ENCODE measurements around the gene RAPGEF5.

The RAPGEF5 gene

GRCh38 chr7:22120391-22121053 is 236.4 kb downstream of the RAPGEF5 start:
- Histone ChIP-seq H3K9me3 (ENCODE audit: control insufficient read depth, low read length) (no peaks in the 10 kb centered on the region), H3K4me2 (ENCODE audit: low read length) (no peak overlapping the region), H3K27me3 (ENCODE audit: control insufficient read depth, insufficient read depth, low read length) (no peaks in the 10 kb centered on the region), H3K36me3 (ENCODE audit: control insufficient read depth, insufficient read depth, low read length) (no peaks in the 10 kb centered on the region), H3K4me3 (ENCODE audit: low read depth, low read length) (no peak overlapping the region), H3K27ac (peak overlapping the region; percentile 73), H2AFZ (no peak overlapping the region), H3K79me2 (no peaks in the 10 kb centered on the region), H3K4me1 (peaks cover 75% of the 10 kb centered on the region), H3K9ac (no peak overlapping the region)
- no peak for TF ChIP-seq CTCF (IDR thresholded peaks at IDR 0.05)

GRCh38 chr7:22117222-22117621 is 239.7 kb downstream of the RAPGEF5 start:
- H3K79me2 ChIP-seq: no peaks in the 10 kb centered on the region
- no peaks in the 10 kb centered on the region for H3K9me3 ChIP-seq (ENCODE audit: control insufficient read depth, low read length)
- no peak overlapping the region for H3K9ac ChIP-seq
- no peak overlapping the region for H3K4me3 ChIP-seq (ENCODE audit: low read depth, low read length)
- H3K27ac ChIP-seq: peak overlapping the region; percentile 71
- TF ChIP-seq CTCF (IDR thresholded peaks at IDR 0.05): no peak
- no peak overlapping the region for H2AFZ ChIP-seq
- H3K27me3 ChIP-seq (ENCODE audit: control insufficient read depth, insufficient read depth, low read length): no peaks in the 10 kb centered on the region
- H3K4me2 ChIP-seq (ENCODE audit: low read length): no peak overlapping the region
- H3K36me3 ChIP-seq (ENCODE audit: control insufficient read depth, insufficient read depth, low read length): no peaks in the 10 kb centered on the region
- peaks cover 58% of the 10 kb centered on the region for H3K4me1 ChIP-seq

- no peak overlapping the region for H3K4me3 ChIP-seq (ENCODE audit: low read depth, low read length)
- no peaks in the 10 kb centered on the region for H3K9me3 ChIP-seq (ENCODE audit: control insufficient read depth, low read length)
- H3K27me3 ChIP-seq (ENCODE audit: control insufficient read depth, insufficient read depth, low read length): no peaks in the 10 kb centered on the region
- H3K36me3 ChIP-seq (ENCODE audit: control insufficient read depth, insufficient read depth, low read length): no peaks in the 10 kb centered on the region
- peaks cover 58% of the 10 kb centered on the region for H3K4me1 ChIP-seq
- H3K4me2 ChIP-seq (ENCODE audit: low read length): no peak overlapping the region
- no peaks in the 10 kb centered on the region for H3K79me2 ChIP-seq
- peak overlapping the region; percentile 71 for H3K27ac ChIP-seq
- H3K9ac ChIP-seq: no peak overlapping the region
- no peak for TF ChIP-seq CTCF (IDR thresholded peaks at IDR 0.05)
- H2AFZ ChIP-seq: no peak overlapping the region
These were observed 240.4 kb downstream of the RAPGEF5 start for GRCh38 chr7:22116451-22117030.

- no peak overlapping the region for H3K4me3 ChIP-seq (ENCODE audit: low read depth, low read length)
- peaks cover 52% of the 10 kb centered on the region for H3K4me1 ChIP-seq
- H2AFZ ChIP-seq: no peak overlapping the region
- H3K4me2 ChIP-seq (ENCODE audit: low read length): no peak overlapping the region
- TF ChIP-seq CTCF (IDR thresholded peaks at IDR 0.05): peak; percentile 6
- H3K9ac ChIP-seq: no peak overlapping the region
- no peaks in the 10 kb centered on the region for H3K36me3 ChIP-seq (ENCODE audit: control insufficient read depth, insufficient read depth, low read length)
- no peaks in the 10 kb centered on the region for H3K79me2 ChIP-seq
- no peaks in the 10 kb centered on the region for H3K27me3 ChIP-seq (ENCODE audit: control insufficient read depth, insufficient read depth, low read length)
- no peaks in the 10 kb centered on the region for H3K9me3 ChIP-seq (ENCODE audit: control insufficient read depth, low read length)
- H3K27ac ChIP-seq: peak overlapping the region; percentile 71
These were observed 241.3 kb downstream of the RAPGEF5 start for GRCh38 chr7:22115689-22116088.

Data from parathyroid adenoma (tissue), 2 donors.